PFSK-1 (cell line): ENCODE data around the gene MRPL38.

Experiments
- FOXP2 ChIP-seq: optimal IDR thresholded peaks from 2 replicates; pipeline ENCODE3; 2011; ENCODE audit warnings: borderline replicate concordance, control low read depth, inconsistent platforms; ENCODE audit not compliant: insufficient read depth; ENCODE audit errors: extremely low read length, extremely low read depth
- POLR2AphosphoS5 ChIP-seq: IDR thresholded peaks from 2 replicates; pipeline ENCODE4 v1.6.1; 2012; ENCODE audit warnings: low read depth, mild to moderate bottlenecking, control low read depth, low read length, moderate library complexity
- SIN3A ChIP-seq: IDR thresholded peaks from 2 replicates; pipeline ENCODE4 v1.6.1; 2012; ENCODE audit warnings: mild to moderate bottlenecking, low read length, moderate library complexity, borderline replicate concordance; ENCODE audit not compliant: insufficient read depth
- TAF1 ChIP-seq: IDR thresholded peaks from 2 replicates; pipeline ENCODE4 v1.6.1; 2012; ENCODE audit warnings: low read length, control low read depth, borderline replicate concordance; ENCODE audit not compliant: insufficient read depth
- TF ChIP-seq, protein P1 (sequence below), 2 experiments: IDR thresholded peaks; 2 replicates each; pipeline versions ENCODE4 v1.6.1 to v1.8.0; 2011 to 2012; ENCODE audit warnings: low read depth in 2 of 2, low read length in 2 of 2, control low read depth in 1 of 2, inconsistent platforms in 1 of 2, mild to moderate bottlenecking in 1 of 2, moderate library complexity in 1 of 2; ENCODE audit not compliant: insufficient read depth in 1 of 2

MRPL38 gene

DNA sequence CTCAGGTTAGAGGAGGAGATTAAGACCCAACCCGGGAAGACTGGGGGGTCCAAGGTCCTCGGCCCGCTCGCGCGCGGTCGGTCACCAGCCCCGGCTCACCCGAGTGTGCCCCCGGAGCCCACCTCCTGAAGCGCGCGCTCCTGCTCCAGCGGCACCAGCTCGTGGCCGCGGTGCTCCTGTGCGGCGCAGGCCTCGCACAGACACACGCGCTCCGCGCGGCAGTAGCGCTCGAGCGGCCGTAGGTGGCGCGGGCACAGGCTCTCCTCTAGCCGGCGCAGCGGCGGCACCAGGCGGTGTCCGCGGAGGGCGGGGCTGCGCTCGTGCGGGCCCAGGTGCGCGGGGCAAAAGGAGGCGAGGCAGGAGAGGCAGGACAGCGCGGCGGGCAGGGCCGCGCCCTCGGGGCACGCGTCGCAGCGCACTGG lies 26.9 kb downstream of the MRPL38 start:
- TF ChIP-seq, protein P1, sequence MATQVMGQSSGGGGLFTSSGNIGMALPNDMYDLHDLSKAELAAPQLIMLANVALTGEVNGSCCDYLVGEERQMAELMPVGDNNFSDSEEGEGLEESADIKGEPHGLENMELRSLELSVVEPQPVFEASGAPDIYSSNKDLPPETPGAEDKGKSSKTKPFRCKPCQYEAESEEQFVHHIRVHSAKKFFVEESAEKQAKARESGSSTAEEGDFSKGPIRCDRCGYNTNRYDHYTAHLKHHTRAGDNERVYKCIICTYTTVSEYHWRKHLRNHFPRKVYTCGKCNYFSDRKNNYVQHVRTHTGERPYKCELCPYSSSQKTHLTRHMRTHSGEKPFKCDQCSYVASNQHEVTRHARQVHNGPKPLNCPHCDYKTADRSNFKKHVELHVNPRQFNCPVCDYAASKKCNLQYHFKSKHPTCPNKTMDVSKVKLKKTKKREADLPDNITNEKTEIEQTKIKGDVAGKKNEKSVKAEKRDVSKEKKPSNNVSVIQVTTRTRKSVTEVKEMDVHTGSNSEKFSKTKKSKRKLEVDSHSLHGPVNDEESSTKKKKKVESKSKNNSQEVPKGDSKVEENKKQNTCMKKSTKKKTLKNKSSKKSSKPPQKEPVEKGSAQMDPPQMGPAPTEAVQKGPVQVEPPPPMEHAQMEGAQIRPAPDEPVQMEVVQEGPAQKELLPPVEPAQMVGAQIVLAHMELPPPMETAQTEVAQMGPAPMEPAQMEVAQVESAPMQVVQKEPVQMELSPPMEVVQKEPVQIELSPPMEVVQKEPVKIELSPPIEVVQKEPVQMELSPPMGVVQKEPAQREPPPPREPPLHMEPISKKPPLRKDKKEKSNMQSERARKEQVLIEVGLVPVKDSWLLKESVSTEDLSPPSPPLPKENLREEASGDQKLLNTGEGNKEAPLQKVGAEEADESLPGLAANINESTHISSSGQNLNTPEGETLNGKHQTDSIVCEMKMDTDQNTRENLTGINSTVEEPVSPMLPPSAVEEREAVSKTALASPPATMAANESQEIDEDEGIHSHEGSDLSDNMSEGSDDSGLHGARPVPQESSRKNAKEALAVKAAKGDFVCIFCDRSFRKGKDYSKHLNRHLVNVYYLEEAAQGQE (IDR thresholded peaks at IDR 0.05; ENCODE audit: insufficient read depth in 1 of 2, low read depth in 2 of 2, low read length in 2 of 2), result no peak
- TF ChIP-seq FOXP2 (no peak), POLR2AphosphoS5 (no peak), SIN3A (no peak), TAF1 (no peak)

DNA sequence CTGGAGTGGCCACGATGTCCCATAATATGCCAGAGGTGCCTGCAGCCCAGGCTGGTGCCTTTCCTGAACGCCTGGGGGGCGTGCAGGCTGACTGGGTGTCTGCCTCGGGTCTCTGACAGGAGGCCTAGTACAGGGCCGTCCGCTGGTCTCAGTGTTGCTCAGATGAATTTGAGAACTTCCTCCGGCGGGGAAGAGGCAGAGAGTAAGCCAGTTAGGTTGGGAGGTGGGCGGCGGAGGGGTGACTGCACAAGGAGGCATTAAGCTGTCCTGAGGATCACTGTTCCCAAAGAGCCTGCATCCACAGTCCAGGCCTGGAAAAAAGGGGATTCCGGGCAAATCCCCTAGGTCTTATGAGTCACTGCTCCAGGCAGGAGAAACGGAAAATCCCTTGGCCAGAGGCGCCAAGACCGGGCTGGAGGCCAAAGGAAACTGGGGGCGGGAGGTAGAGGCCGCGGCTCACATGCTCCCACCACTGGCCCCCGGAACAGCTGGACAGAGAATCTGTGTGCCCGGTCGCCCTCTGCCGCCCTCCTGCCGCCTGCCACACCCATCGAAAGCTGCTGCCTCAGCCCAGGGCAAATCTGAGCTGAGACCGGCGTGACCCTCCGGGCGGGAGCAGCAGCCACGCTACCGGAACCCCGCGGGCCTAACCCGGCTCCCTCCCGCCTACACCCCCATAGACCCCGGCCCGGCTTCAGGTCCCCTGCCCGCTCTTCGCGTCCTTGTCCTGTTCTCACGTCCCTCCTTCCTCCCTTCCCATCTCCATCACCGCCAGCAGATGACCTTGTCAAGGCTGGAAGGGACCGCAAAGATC lies 27.5 kb downstream of the MRPL38 start:
- TF ChIP-seq POLR2AphosphoS5 (peak; percentile 62), TAF1 (no peak), FOXP2 (peak; percentile 57), SIN3A (0 out of 2 replicates have a peak, but pooled peaks have one; percentile 92)
- TF ChIP-seq, protein P1 (IDR thresholded peaks at IDR 0.05; ENCODE audit: insufficient read depth in 1 of 2, low read depth in 2 of 2, low read length in 2 of 2), result peak in 1 of 2 experiments; percentile 69; a peak in 2 of 4 replicates

DNA sequence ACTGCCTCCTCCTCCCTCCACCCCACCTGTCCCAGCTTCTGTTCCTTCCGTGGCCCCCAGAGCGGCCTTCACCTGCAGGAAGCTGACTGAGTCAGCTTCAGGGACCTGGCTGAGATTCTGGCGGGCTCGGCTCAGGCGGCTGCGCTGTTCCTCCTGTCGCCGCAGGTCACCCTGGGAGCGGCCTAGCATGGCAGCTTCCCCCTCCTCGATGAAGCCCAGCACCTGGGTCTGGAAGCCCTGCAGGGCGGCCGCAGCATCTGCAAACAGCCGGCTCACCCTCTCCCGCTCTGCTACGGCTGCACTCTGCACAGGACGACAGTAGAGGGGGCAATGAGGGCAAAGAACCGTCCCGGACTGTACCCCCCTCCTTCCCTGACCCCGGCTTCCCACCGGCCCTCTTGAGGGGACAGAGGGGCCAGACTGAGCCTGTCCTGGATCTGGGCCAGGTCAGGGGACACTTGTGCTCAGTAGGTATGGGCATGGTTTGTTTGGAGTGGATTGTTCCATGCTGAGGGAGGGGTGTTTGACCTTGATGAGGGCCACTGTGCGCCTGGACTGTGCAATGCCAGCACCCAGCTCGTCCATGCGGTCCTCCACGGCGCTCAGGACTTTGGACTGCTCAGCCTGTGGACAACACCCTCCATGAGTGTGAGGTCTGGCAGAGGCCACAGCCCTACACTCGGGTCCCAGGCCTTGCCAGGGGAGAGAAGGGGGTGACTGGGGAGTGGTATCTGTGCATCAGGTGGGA lies 28.3 kb downstream of the MRPL38 start:
- TF ChIP-seq POLR2AphosphoS5 (no peak), SIN3A (no peak), TAF1 (no peak), FOXP2 (no peak)
- TF ChIP-seq, protein P1 (IDR thresholded peaks at IDR 0.05; ENCODE audit: insufficient read depth in 1 of 2, low read depth in 2 of 2, low read length in 2 of 2), result no peak

DNA sequence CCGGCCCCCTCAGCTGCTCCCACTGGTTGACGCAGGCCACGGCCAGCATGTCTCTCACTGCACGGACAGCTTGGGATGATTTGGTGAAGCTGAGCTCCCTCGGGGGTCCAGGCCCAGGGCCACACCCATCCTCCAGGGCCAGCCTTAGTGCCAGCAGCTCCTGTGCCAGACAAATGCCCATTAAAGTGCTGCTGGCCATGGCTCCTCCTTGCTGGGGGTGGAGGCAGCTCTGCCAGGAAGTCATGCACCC lies 28.8 kb downstream of the MRPL38 start:
- TF ChIP-seq FOXP2 (no peak), TAF1 (no peak)

DNA sequence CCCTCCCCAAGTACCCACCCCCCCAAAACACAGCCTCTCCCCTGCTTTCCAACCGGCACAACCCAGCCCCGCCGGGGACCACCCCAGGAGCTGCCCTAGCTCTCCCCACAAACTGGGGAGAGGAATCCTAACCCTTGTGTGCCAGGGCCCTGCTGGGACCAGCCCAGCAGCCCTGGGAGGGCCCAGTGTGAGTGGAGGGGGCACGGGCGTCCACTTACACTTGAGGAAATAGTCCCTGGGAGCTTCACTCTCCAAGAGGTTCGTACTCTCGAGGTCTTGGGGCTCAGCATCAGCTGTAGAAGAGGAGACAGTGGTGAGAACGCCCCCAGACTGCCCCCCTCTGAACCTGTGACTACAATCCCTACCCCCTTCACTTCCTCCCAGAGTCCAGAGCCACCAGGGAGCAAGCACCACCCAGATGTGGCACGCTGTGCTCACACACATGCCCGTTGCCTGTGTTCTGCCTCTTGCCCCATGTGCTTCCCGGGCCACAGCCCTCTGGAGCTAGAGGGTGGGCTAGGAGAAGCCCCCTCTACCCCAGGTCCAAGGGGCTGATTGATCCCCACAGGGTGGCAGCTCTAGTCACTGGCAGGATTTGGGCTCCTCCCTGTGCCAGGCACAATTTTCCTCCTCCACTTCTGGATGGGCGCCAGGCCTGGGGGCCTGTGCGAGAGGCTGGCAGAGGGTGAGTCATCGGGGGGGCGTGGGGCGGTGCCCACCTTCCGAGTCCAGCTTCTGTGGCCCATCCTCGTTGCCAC lies 29.3 kb downstream of the MRPL38 start:
- TF ChIP-seq POLR2AphosphoS5, result no peak
- no peak for TF ChIP-seq TAF1
- TF ChIP-seq SIN3A, result no peak
- TF ChIP-seq, protein P1 (IDR thresholded peaks at IDR 0.05; ENCODE audit: insufficient read depth in 1 of 2, low read depth in 2 of 2, low read length in 2 of 2), result no peak
- TF ChIP-seq FOXP2, result no peak
